GM06990 (cell line): ENCODE results near the gene NAA15.

ENCODE experiments used
- DNase-seq: peaks from one replicate; pipeline ENCODE4 v3.0.0-alpha.2; 2011; ENCODE audit not compliant: insufficient read length; ENCODE audit errors: extremely low read depth
- H3K27me3 ChIP-seq: replicated peaks from 2 replicates; pipeline ENCODE4 v1.6.0; 2011; ENCODE audit warnings: low read length; ENCODE audit not compliant: control insufficient read depth, insufficient read depth
- H3K36me3 ChIP-seq: 2 replicates; pipeline ENCODE4 v1.5.1; 2011; ENCODE audit warnings: low read length; ENCODE audit not compliant: control insufficient read depth, insufficient read depth
- H3K4me3 ChIP-seq: replicated peaks from 2 replicates; pipeline ENCODE4 v1.5.1; 2011; ENCODE audit warnings: low read depth, mild to moderate bottlenecking, control low read depth, low read length
- TF ChIP-seq, protein P1 (sequence below): IDR thresholded peaks from 2 replicates; pipeline ENCODE4 v1.5.1; 2011; ENCODE audit warnings: low read length, control low read depth, mild to moderate bottlenecking, inconsistent platforms; ENCODE audit not compliant: insufficient read depth, poor library complexity, severe bottlenecking

Gene NAA15

DNA sequence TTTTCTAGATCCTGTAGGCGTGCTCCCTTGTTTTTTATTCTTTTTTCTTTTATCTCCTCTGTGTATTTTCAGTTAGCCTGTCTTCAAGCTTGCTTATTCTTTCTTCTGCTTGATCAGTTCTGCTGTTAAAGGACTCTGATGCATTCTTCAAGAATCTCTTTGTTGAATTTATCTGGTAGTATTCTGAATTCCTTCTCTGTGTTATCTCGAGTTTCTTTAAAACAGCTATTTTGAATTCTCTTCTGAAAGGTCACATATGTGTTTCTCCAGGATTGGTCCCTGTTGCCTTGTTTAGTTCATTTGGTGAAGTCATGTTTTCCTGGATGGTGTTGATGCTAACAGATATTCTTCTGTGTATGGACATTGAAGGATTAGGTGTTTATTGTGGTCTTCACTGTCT, 167.9 kb downstream of the NAA15 start:
- Histone ChIP-seq H3K4me3 (no peak overlapping the region), H3K27me3 (no peaks in the 10 kb centered on the region), H3K36me3 (no peaks in the 10 kb centered on the region; the same call in 1 of the 2 replicates)
- TF ChIP-seq, protein P1, sequence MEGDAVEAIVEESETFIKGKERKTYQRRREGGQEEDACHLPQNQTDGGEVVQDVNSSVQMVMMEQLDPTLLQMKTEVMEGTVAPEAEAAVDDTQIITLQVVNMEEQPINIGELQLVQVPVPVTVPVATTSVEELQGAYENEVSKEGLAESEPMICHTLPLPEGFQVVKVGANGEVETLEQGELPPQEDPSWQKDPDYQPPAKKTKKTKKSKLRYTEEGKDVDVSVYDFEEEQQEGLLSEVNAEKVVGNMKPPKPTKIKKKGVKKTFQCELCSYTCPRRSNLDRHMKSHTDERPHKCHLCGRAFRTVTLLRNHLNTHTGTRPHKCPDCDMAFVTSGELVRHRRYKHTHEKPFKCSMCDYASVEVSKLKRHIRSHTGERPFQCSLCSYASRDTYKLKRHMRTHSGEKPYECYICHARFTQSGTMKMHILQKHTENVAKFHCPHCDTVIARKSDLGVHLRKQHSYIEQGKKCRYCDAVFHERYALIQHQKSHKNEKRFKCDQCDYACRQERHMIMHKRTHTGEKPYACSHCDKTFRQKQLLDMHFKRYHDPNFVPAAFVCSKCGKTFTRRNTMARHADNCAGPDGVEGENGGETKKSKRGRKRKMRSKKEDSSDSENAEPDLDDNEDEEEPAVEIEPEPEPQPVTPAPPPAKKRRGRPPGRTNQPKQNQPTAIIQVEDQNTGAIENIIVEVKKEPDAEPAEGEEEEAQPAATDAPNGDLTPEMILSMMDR = no peak
- no peak for DNase-seq
